Suppressor macrophage treated with lipopolysaccharide for 4 hours (primary cell): ENCODE measurements around the gene MAGI1.
"Not testable (repeated sequence)": the region's sequence is repeated elsewhere in the genome, so short reads cannot be mapped to it uniquely, and the experiment has no call there.

Experiments used
- DNase-seq: peaks from one replicate; pipeline ENCODE4 v3.0.0-alpha.2; 2020

MAGI1 gene

GRCh38 chr3:65577843-65578430, 460.8 kb downstream of the MAGI1 start:
- no peak for DNase-seq

- no peak for DNase-seq
Measured at GRCh38 chr3:65576966-65577365, 461.8 kb downstream of the MAGI1 start.

- DNase-seq = no peak
Measured at GRCh38 chr3:65576228-65576627, 462.5 kb downstream of the MAGI1 start.

- no peak for DNase-seq
Measured at GRCh38 chr3:65575376-65575840, 463.3 kb downstream of the MAGI1 start.

- DNase-seq = no peak
Measured at GRCh38 chr3:65573548-65574116, 465.1 kb downstream of the MAGI1 start.

GRCh38 chr3:65572175-65572777, 466.4 kb downstream of the MAGI1 start:
- DNase-seq = no peak

- no peak for DNase-seq
Measured at GRCh38 chr3:65569845-65570405, 468.8 kb downstream of the MAGI1 start.

GRCh38 chr3:65569129-65569528, 469.6 kb downstream of the MAGI1 start:
- no peak for DNase-seq

- no peak for DNase-seq
Measured at GRCh38 chr3:65568497-65568896, 470.2 kb downstream of the MAGI1 start.

GRCh38 chr3:65565744-65566143, 473.0 kb downstream of the MAGI1 start:
- DNase-seq = not testable (repeated sequence)

GRCh38 chr3:65564483-65564882, 474.2 kb downstream of the MAGI1 start:
- DNase-seq = no peak

GRCh38 chr3:65563861-65564260, 474.9 kb downstream of the MAGI1 start:
- DNase-seq = no peak

- DNase-seq = no peak
Measured at GRCh38 chr3:65562447-65562846, 476.3 kb downstream of the MAGI1 start.

GRCh38 chr3:65561617-65562016, 477.1 kb downstream of the MAGI1 start:
- DNase-seq = no peak

GRCh38 chr3:65560901-65561300, 477.8 kb downstream of the MAGI1 start:
- no peak for DNase-seq

- DNase-seq = no peak
Measured at GRCh38 chr3:65560133-65560532, 478.6 kb downstream of the MAGI1 start.

GRCh38 chr3:65559643-65560042, 479.1 kb downstream of the MAGI1 start:
- no peak for DNase-seq

GRCh38 chr3:65558826-65559225, 479.9 kb downstream of the MAGI1 start:
- DNase-seq = no peak

GRCh38 chr3:65557899-65558564, 480.7 kb downstream of the MAGI1 start:
- no peak for DNase-seq

- DNase-seq = no peak
Measured at GRCh38 chr3:65556934-65557577, 481.7 kb downstream of the MAGI1 start.

GRCh38 chr3:65552434-65552833, 486.3 kb downstream of the MAGI1 start:
- no peak for DNase-seq

GRCh38 chr3:65551945-65552344, 486.8 kb downstream of the MAGI1 start:
- no peak for DNase-seq

- no peak for DNase-seq
Measured at GRCh38 chr3:65550137-65550536, 488.6 kb downstream of the MAGI1 start.
